GM12878 (cell line): Measurements from ENCODE around the gene SLC5A1. TPM values are rescaled to one million over a fixed set of nuclear protein-coding genes. Genes with fewer than 3 reads are reported as not detected.

Source experiments
- ATAC-seq: fragments of 200-7000 bp; cut with Tn5 transposase; 3 replicates; pipeline ENCODE4 v1.9.1; 2020; ENCODE audit warnings: mild to moderate bottlenecking, moderate library complexity
- BruUV-seq: library from RNA; stranded (reverse); fragments of 400-500 nt; replicated peaks from 2 replicates; lab custom pipeline; 2021; lab: Mats Ljungman, UMichigan
- CTCF ChIA-PET: fragments of 300-600 bp; sonication (Branson Sonifier 250); formaldehyde crosslinking; extraction: SDS; loops from one replicate; lab custom pipeline; 2021; ENCODE audit warnings: inconsistent platforms; lab: Yijun Ruan, JAX
- POLR2A ChIA-PET: fragments of 350-600 bp; formaldehyde crosslinking; extraction: SDS; loops from one replicate; lab custom pipeline; 2021; ENCODE audit warnings: inconsistent platforms; lab: Charles Lee
- RAD21 ChIA-PET: fragments of 300-600 bp; sonication (Branson Sonifier 250); formaldehyde crosslinking; loops from one replicate; lab custom pipeline; 2023; ENCODE audit warnings: antibody characterized with exemption; ENCODE audit not compliant: unreplicated experiment; lab: Charles Lee
- SMC1A ChIA-PET: fragments of 300-600 bp; sonication (Branson Sonifier 250); formaldehyde crosslinking; loops from one replicate; lab custom pipeline; 2023; ENCODE audit not compliant: unreplicated experiment, uncharacterized antibody; lab: Charles Lee
- DNase-seq: peaks from one replicate; pipeline ENCODE4 v3.0.0-alpha.2; 2011; ENCODE audit warnings: low read depth, low spot score
- FAIRE-seq: peaks from 3 replicates; lab custom pipeline; 2011; peaks lifted over from hg19 to GRCh38; lab: Jason Lieb, UNC
- H2AFZ ChIP-seq: 2 replicates; pipeline ENCODE4 v1.6.0; 2011; ENCODE audit warnings: low read depth, low read length, control low read depth; ENCODE audit not compliant: control insufficient read depth
- H3K27ac ChIP-seq: 2 replicates; pipeline ENCODE4 v1.5.1; 2011; ENCODE audit warnings: control low read depth; ENCODE audit not compliant: control insufficient read depth, insufficient read depth
- H3K27me3 ChIP-seq, 2 experiments: replicated peaks in 1 of 2; 2 replicates each; pipeline versions ENCODE4 v1.6.0 to v1.6.1; 2011; ENCODE audit warnings: low read length in 1 of 2; ENCODE audit not compliant: control insufficient read depth in 2 of 2, insufficient read depth in 2 of 2
- H3K36me3 ChIP-seq, 2 experiments: 2 replicates each; pipeline ENCODE4 v1.5.1; 2011; ENCODE audit warnings: low read length in 1 of 2; ENCODE audit not compliant: control insufficient read depth in 2 of 2, insufficient read depth in 2 of 2
- H3K4me1 ChIP-seq: 2 replicates; pipeline ENCODE4 v1.6.1; 2011; ENCODE audit warnings: mild to moderate bottlenecking, low read length, moderate library complexity, mixed read lengths; ENCODE audit not compliant: control insufficient read depth, insufficient read depth
- H3K4me2 ChIP-seq: 2 replicates; pipeline ENCODE4 v1.6.0; 2011; ENCODE audit warnings: control low read depth; ENCODE audit not compliant: control insufficient read depth, insufficient read depth
- H3K4me3 ChIP-seq: fragments of 200-600 bp; sonication (generic); 2 replicates; pipeline ENCODE4 v1.5.1; 2016
- H3K79me2 ChIP-seq: 2 replicates; pipeline ENCODE4 v1.6.0; 2011; ENCODE audit warnings: low read length; ENCODE audit not compliant: control insufficient read depth, insufficient read depth
- H3K9ac ChIP-seq: 2 replicates; pipeline ENCODE4 v1.8.0; 2011; ENCODE audit warnings: low read length, control low read depth, mixed read lengths; ENCODE audit not compliant: control insufficient read depth, insufficient read depth
- H3K9me3 ChIP-seq: replicated peaks from 3 replicates; pipeline ENCODE4 v1.5.1; 2011; ENCODE audit warnings: mild to moderate bottlenecking, low read length; ENCODE audit not compliant: control insufficient read depth, insufficient read depth
- H4K20me1 ChIP-seq: 2 replicates; pipeline ENCODE4 v1.6.0; 2011; ENCODE audit not compliant: control insufficient read depth, insufficient read depth
- BMI1 ChIP-seq: fragments of 450-650 bp; IDR thresholded peaks from 2 replicates; pipeline ENCODE4 v1.6.1; 2016; ENCODE audit warnings: mild to moderate bottlenecking, moderate library complexity, borderline replicate concordance
- CBX5 ChIP-seq: sonication (generic); IDR thresholded peaks from 2 replicates; pipeline ENCODE4 v1.6.1; 2016; ENCODE audit warnings: low read depth, moderate library complexity, mild to moderate bottlenecking, inconsistent platforms
- CEBPB ChIP-seq, 2 experiments: fragments of 150-350 bp in 1 of 2; IDR thresholded peaks; 2 replicates each; pipeline ENCODE4 v1.6.1; 2012 to 2014; ENCODE audit warnings: low read depth in 2 of 2, low read length in 2 of 2, borderline replicate concordance in 1 of 2, inconsistent platforms in 1 of 2
- CHD4 ChIP-seq: fragments of 200-600 bp; sonication (generic); IDR thresholded peaks from 2 replicates; pipeline ENCODE4 v1.6.1; 2016; ENCODE audit warnings: mild to moderate bottlenecking
- FOXM1 ChIP-seq: IDR thresholded peaks from 2 replicates; pipeline ENCODE4 v1.6.1; 2012; ENCODE audit warnings: low read depth, mild to moderate bottlenecking, inconsistent platforms, low read length, moderate library complexity
- GABPA ChIP-seq: IDR thresholded peaks from 2 replicates; pipeline ENCODE4 v1.6.1; 2014; ENCODE audit warnings: antibody characterized with exemption, low read depth, mild to moderate bottlenecking, inconsistent platforms
- HCFC1 ChIP-seq: fragments of 150-350 bp; IDR thresholded peaks from 2 replicates; pipeline ENCODE4 v1.6.1; 2014; ENCODE audit warnings: low read length
- JUND ChIP-seq: IDR thresholded peaks from 2 replicates; pipeline ENCODE4 v1.6.1; 2012; ENCODE audit warnings: low read depth, mild to moderate bottlenecking, low read length, improper control_type of control experiment, moderate library complexity
- MXI1 ChIP-seq: fragments of 150-350 bp; IDR thresholded peaks from 2 replicates; pipeline ENCODE4 v1.6.1; 2011; ENCODE audit warnings: low read depth, mild to moderate bottlenecking, inconsistent platforms, low read length, improper control_type of control experiment
- MYC ChIP-seq: IDR thresholded peaks from 2 replicates; pipeline ENCODE4 v1.6.1; 2011; ENCODE audit warnings: mild to moderate bottlenecking, low read length, moderate library complexity, inconsistent platforms; ENCODE audit not compliant: insufficient read depth, insufficient replicate concordance, insufficient read length, severe bottlenecking
- POU2F2 ChIP-seq: IDR thresholded peaks from 3 replicates; pipeline ENCODE4 v1.6.1; 2011; ENCODE audit warnings: low read depth, mild to moderate bottlenecking, low read length, borderline replicate concordance
- RBBP5 ChIP-seq: fragments of 200-600 bp; sonication (generic); conservative IDR thresholded peaks from 2 replicates; pipeline ENCODE4 v1.6.1; 2016
- SRF ChIP-seq, 2 experiments: IDR thresholded peaks; 2 replicates each; pipeline ENCODE4 v1.6.1; 2011; ENCODE audit warnings: low read depth in 2 of 2, low read length in 2 of 2, mild to moderate bottlenecking in 1 of 2, moderate library complexity in 1 of 2
- SUZ12 ChIP-seq: fragments of 200-600 bp; sonication (generic); IDR thresholded peaks from one replicate; pipeline ENCODE4 v1.6.1; 2018; ENCODE audit warnings: antibody characterized with exemption, mild to moderate bottlenecking; ENCODE audit not compliant: unreplicated experiment
- ZNF384 ChIP-seq: IDR thresholded peaks from 2 replicates; pipeline ENCODE4 v1.6.1; 2012; ENCODE audit warnings: low read depth, mild to moderate bottlenecking, low read length, improper control_type of control experiment, borderline replicate concordance
- WGBS: methylation state at CpG from one replicate; pipeline ENCODE4 v1.1.6; 2016; ENCODE audit warnings: low lambda C conversion rate; ENCODE audit not compliant: insufficient replicate concordance, insufficient coverage; ENCODE audit errors: missing lambda C conversion rate; 5-methylcytosine and 5-hydroxymethylcytosine counted together
- in situ Hi-C: fragments of 300-500 bp; cut with MboI; formaldehyde crosslinking; loops from 9 replicates; pipeline ENCODE4 v1.14.3; 2018; ENCODE audit warnings: mixed read lengths
- intact Hi-C: fragments of 100-400 bp; cut with micrococcal nuclease; formaldehyde crosslinking; loops from one replicate; pipeline ENCODE4 v1.14.2; 2022; ENCODE audit not compliant: unreplicated experiment
- polyA plus RNA-seq, 11 experiments: library from polyadenylated mRNA; depleted of rRNA in 4 of 11; unstranded in 6 of 11; stranded (reverse) in 5 of 11; fragments of >200 nt; fragmentation: Nextera tagmentation in 4 of 11; fragmentation: Illumina TruSeq in 1 of 11; extraction: Ambion mirVana in 4 of 11; extraction: Trizol in 1 of 11; gene quantifications; 1 replicate in 1 of 11; 2 replicates in 10 of 11; pipeline versions ENCODE4 v1.2.1 to v1.2.3, GENCODE V29; 2011 to 2016; ENCODE audit warnings: inconsistent platforms in 2 of 11, missing spikeins in 2 of 11, low read depth in 1 of 11
- total RNA-seq, 4 experiments: library from RNA; depleted of rRNA in 3 of 4; stranded (reverse); fragments of >200 nt in 3 of 4; fragmentation: Illumina TruSeq in 1 of 4; extraction: Trizol in 1 of 4; gene quantifications; 2 replicates each; pipeline versions ENCODE4 v1.2.1 to v1.2.3, GENCODE V29; 2013 to 2021

SLC5A1 gene
- total and polyA plus RNA-seq, 10 of the 15 experiments (the other 5 are each of a cell fraction or from before 2014, with no cell fraction given): 0.01 TPM; not detected in 9

- Histone ChIP-seq H3K9ac (no peak overlapping the region), H3K79me2 (no peaks in the 10 kb centered on the region), H3K9me3 (no peaks in the 10 kb centered on the region), H3K4me3 (no peak overlapping the region), H3K27ac (no peak overlapping the region), H4K20me1 (no peaks in the 10 kb centered on the region), H3K4me2 (no peak overlapping the region), H3K4me1 (no peaks in the 10 kb centered on the region), H3K36me3 (no peaks in the 10 kb centered on the region), H2AFZ (no peak overlapping the region), H3K27me3 (no peaks in the 10 kb centered on the region; a peak in 1 of 4 replicates)
- no TSS peak for BruUV-seq
- ChIA-PET CTCF (interaction anchor here (12.6 kb wide), 1 partner anchor 101 kb away, joined by 128 read pairs; no protein-coding TSS in a partner anchor), SMC1A (interaction anchor here (1.2 kb wide), 1 partner anchor 25 kb away, joined by 3 read pairs; no protein-coding TSS in a partner anchor), RAD21 (no interaction called here), POLR2A (no interaction called here)
- in situ Hi-C loops: loop anchor here (10.0 kb wide), 1 partner anchor 411 kb away; the partner anchor contains the start of gene PISD
- WGBS: 18% methylated on average over 10 of the region's 10 CpGs
- intact Hi-C loops: no loop called here
- no peak for DNase-seq
- TF ChIP-seq BMI1: no peak
- no peak for TF ChIP-seq ZNF384
- no peak for TF ChIP-seq SUZ12
- TF ChIP-seq GABPA: no peak
- TF ChIP-seq CEBPB (IDR thresholded peaks at IDR 0.05; ENCODE audit: borderline replicate concordance in 1 of 2, low read depth in 2 of 2, low read length in 2 of 2): no peak
- TF ChIP-seq SRF (IDR thresholded peaks at IDR 0.05; ENCODE audit: low read depth in 2 of 2, low read length in 2 of 2): no peak
- TF ChIP-seq CHD4: no peak
- no peak for TF ChIP-seq RBBP5
- no peak for TF ChIP-seq JUND
- no peak for TF ChIP-seq HCFC1
- no peak for TF ChIP-seq CBX5
- no peak for TF ChIP-seq FOXM1
- TF ChIP-seq POU2F2: no peak
- TF ChIP-seq MYC: no peak
- no peak for TF ChIP-seq MXI1
- FAIRE-seq: no peak
- no peak for ATAC-seq
Observed at GRCh38 chr22:32075997-32076760, 33.1 kb downstream of the SLC5A1 start.
